C4-2B (cell line): ENCODE data around the gene MVK.

Experiments
- H3K27ac ChIP-seq: fragments of 450-650 bp; 2 replicates; pipeline ENCODE4 v1.5.1; 2017
- ZFX ChIP-seq: fragments of 450-650 bp; IDR thresholded peaks from 2 replicates; pipeline ENCODE4 v1.6.1; 2017
- TF ChIP-seq, protein P1 (sequence below): fragments of 450-650 bp; conservative IDR thresholded peaks from 2 replicates; pipeline ENCODE4 v1.5.1; 2017; ENCODE audit warnings: mild to moderate bottlenecking

MVK gene

DNA sequence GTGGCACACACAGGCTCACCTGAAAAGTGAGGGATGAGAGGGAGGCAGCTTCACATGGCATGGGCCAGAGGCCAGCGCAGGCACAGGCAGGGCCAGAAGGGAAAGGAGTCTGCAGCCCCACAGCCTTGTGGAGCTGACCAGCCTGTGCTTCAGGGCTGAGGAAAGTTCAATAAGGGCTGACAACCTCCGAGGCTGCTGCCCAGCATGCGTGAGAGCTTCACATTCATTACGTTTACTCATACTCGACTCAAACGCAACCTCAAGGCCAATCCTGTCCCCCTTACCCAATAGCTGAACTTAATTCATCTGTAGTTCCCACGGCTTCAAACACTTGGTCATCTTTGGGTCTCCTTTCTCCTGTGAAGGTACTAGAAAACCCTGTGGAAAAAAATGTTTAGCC is 5.1 kb upstream of the MVK start:
- no peak for TF ChIP-seq ZFX
- TF ChIP-seq, protein P1, sequence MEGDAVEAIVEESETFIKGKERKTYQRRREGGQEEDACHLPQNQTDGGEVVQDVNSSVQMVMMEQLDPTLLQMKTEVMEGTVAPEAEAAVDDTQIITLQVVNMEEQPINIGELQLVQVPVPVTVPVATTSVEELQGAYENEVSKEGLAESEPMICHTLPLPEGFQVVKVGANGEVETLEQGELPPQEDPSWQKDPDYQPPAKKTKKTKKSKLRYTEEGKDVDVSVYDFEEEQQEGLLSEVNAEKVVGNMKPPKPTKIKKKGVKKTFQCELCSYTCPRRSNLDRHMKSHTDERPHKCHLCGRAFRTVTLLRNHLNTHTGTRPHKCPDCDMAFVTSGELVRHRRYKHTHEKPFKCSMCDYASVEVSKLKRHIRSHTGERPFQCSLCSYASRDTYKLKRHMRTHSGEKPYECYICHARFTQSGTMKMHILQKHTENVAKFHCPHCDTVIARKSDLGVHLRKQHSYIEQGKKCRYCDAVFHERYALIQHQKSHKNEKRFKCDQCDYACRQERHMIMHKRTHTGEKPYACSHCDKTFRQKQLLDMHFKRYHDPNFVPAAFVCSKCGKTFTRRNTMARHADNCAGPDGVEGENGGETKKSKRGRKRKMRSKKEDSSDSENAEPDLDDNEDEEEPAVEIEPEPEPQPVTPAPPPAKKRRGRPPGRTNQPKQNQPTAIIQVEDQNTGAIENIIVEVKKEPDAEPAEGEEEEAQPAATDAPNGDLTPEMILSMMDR: no peak
- H3K27ac ChIP-seq: no peak overlapping the region

- peak overlapping the region; percentile 81 for H3K27ac ChIP-seq
- TF ChIP-seq, protein P1: no peak
- no peak for TF ChIP-seq ZFX
Measured at GRCh38 chr12:109571773-109572505, 1.7 kb upstream of the MVK start.

- no peak for TF ChIP-seq ZFX
- TF ChIP-seq, protein P1: no peak
- peak overlapping the region; percentile 81 for H3K27ac ChIP-seq
Measured at GRCh38 chr12:109572506-109572845, 1.1 kb upstream of the MVK start.

DNA sequence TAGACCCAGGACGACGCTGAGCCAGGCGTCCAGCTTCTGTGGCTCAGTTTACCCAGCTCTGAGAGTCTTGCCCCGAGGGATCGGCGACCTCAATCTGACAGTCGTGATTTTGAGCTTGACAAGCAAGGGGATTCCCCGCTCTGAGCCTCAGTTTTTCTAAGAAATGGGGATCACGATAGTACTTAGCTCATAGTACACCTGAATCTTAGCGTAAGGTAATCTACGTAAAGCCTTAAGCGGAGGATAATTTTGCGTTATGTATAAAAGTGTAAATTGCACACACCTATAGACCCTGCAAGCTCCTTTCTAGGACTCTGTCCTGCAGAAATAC is 285 bp downstream of the MVK start:
- TF ChIP-seq ZFX: no peak
- TF ChIP-seq, protein P1: no peak
- H3K27ac ChIP-seq: peak overlapping the region; percentile 81

DNA sequence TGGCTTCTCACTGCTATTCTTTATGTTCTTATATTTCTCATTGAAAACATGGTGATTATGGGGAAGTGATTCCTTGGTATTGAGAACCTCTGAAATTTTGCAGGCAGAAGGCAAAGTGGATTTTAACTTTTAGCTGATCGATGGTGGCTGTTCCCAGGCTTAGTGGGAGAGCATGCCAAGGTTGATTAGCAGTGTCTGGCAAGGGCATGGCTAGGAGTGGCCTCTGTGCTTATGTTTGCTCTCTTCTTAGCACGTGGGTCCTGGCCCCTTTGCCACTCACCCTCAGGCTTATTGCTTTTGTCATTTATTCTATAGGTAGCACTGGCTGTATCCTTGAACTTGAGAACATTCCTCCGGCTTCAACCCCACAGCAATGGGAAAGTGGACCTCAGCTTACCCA is 2.1 kb downstream of the MVK start:
- no peak overlapping the region for H3K27ac ChIP-seq
- no peak for TF ChIP-seq ZFX
- TF ChIP-seq, protein P1: no peak

DNA sequence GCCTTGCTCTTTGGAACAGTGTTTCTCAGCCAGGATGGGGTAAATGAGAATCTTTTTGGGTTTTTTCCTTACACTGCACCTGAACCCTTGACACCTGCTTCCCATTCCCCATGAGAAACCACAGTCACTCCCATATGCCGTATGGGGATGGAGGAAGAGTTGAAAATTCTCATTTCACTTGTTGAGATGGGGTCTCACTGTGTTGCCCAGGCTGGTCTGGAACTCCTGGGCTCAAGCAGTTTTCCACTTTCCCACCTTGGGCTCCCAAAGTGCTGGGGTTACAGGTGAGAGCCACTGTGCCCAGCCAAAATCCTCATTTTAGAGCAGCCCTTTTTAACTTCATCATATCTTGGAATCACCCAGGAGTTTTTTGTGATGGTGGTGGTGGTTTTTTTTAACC is 3.7 kb downstream of the MVK start:
- TF ChIP-seq ZFX: no peak
- H3K27ac ChIP-seq: no peak overlapping the region

GRCh38 chr12:109578330-109578927 is 4.8 kb downstream of the MVK start:
- TF ChIP-seq, protein P1: no peak
- TF ChIP-seq ZFX: no peak

DNA sequence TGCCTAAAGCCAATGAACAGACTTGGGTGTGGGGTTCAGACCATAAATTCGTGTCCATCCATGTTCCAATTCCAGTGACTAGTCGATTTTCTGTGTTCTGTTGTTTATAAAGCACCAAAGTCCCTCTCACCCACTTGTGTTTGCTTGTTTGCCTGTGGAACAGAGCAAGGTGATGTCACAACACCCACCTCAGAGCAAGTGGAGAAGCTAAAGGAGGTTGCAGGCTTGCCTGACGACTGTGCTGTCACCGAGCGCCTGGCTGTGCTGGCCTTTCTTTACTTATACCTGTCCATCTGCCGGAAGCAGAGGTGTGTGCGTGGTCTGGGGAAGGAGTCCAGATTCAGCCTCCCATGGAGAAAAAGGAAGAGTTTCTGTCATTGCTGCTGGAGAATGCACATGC is 6.0 kb downstream of the MVK start:
- no peak for TF ChIP-seq ZFX
- TF ChIP-seq, protein P1: no peak
- no peak overlapping the region for H3K27ac ChIP-seq

More at GRCh38 chr12:109578330-109578927, 4.8 kb downstream of the MVK start:
- no peak overlapping the region for H3K27ac ChIP-seq
